ENCODE results near the gene SSU72.
"Not testable (repeated sequence)": the region's sequence is repeated elsewhere in the genome, so short reads cannot be mapped to it uniquely, and the experiment has no call there.

Gene SSU72

DNA sequence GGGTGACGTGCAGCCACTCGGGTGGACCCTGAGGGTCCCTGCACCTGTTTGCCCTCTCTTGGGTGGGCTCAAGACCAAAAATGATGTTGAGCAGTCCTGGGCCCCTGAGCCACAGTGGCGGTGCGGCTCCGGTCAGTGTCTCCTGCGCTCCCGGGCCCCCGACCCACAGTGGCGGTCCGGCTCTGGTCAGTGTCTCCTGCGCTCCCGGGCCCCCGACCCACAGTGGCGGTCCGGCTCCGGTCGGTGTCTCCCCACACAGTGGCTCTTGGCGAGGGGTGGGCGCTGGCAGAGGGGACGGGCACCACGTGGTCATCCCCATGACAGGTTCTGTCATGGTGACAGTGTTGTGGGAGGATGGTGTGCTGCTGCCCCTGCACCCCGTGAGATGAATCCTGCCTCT, 80.4 kb downstream of the SSU72 start:
- not testable (repeated sequence) for FAIRE-seq
